Activated CD4-positive, alpha-beta T cell treated with anti-CD3 and anti-CD28 coated beads, Interleukin-2, Interleukin-4, amounts not matched to agents 100 ng/mL and 50 ng/mL, durations not matched to agents 16 hours and 8 hours (primary cell): ENCODE data around the gene NTF3.
"Not testable (repeated sequence)": the region's sequence is repeated elsewhere in the genome, so short reads cannot be mapped to it uniquely, and the experiment has no call there.

Experiments used
- DNase-seq: peaks from one replicate; pipeline ENCODE4 v3.0.0-alpha.2; 2020; ENCODE audit warnings: low spot score

The NTF3 gene

GRCh38 chr12:5534426-5535199 is 102.7 kb downstream of the NTF3 start:
- no peak for DNase-seq

- DNase-seq = no peak
Observed at GRCh38 chr12:5535541-5535940, 103.6 kb downstream of the NTF3 start.

GRCh38 chr12:5537026-5537615 is 105.2 kb downstream of the NTF3 start:
- not testable (repeated sequence) for DNase-seq

- DNase-seq = no peak
Observed at GRCh38 chr12:5537771-5538170, 105.9 kb downstream of the NTF3 start.
